Measurements from ENCODE around the gene FUS.

DNA sequence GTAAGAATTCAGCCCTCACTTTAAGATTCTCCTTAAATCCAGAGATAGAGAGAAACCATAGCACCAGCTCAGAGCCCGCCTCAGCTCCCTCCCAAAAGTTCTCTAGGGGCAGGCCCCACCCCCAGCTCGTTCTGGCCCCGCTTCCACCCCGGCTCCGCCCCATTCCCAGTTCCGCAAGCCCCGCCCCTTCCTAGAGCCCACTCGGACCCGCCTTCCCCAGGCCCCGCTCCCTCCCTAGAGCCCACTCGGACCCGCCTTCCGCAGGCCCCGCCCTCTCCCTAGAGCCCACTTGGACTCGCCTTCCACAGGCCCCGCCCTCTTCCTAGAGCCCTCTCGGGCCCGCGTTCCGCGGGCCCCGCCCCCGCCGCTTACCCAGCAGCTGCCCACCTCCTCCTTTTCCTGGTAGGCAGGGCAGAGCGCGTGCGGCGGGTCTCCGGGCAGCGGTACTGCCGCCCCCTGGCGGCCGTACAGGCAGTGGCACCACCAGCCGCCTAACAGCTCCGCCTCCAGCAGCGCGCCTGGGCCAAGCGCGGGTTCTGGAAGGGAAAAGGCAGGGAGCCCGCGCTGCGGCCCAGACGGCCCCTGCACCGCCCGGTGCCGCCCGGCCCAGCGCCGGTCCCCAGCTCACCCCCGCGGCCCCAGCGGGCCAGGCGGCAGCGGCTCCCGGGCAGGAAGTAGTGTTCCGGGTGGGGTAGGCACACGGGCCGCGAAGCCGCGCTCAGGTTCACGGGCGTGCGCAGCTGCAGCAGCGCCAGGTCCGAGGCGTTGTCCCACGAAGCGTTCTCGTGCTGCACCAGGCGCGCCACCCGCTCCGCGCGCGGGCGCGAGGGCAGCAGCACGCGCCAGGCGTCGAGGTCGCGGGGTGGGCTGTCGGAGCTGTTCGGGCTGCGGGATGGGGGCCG, 37.6 kb upstream of the FUS start:
- TF ChIP-seq GATA2 (IDR thresholded peaks at IDR 0.05; ENCODE audit: insufficient read depth, insufficient read length, low read depth, low read length) (no peak), EZH2 (IDR thresholded peaks at IDR 0.05; ENCODE audit: borderline replicate concordance, low read depth, low read length, severe bottlenecking) (no peak), POLR2A (IDR thresholded peaks at IDR 0.05; ENCODE audit: low read depth, low read length) (peak; percentile 29), FOS (IDR thresholded peaks at IDR 0.05; ENCODE audit: borderline replicate concordance, insufficient read depth, low read length) (no peak), MYC (IDR thresholded peaks at IDR 0.05; ENCODE audit: low read depth, low read length) (peak; percentile 5), POLR2AphosphoS5 (IDR thresholded peaks at IDR 0.05; ENCODE audit: insufficient read depth, low read depth, low read length) (peak; percentile 46)
- TF ChIP-seq, protein P1, sequence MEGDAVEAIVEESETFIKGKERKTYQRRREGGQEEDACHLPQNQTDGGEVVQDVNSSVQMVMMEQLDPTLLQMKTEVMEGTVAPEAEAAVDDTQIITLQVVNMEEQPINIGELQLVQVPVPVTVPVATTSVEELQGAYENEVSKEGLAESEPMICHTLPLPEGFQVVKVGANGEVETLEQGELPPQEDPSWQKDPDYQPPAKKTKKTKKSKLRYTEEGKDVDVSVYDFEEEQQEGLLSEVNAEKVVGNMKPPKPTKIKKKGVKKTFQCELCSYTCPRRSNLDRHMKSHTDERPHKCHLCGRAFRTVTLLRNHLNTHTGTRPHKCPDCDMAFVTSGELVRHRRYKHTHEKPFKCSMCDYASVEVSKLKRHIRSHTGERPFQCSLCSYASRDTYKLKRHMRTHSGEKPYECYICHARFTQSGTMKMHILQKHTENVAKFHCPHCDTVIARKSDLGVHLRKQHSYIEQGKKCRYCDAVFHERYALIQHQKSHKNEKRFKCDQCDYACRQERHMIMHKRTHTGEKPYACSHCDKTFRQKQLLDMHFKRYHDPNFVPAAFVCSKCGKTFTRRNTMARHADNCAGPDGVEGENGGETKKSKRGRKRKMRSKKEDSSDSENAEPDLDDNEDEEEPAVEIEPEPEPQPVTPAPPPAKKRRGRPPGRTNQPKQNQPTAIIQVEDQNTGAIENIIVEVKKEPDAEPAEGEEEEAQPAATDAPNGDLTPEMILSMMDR (IDR thresholded peaks at IDR 0.05; ENCODE audit: extremely low read depth in 1 of 2, insufficient read depth in 1 of 2, low read depth in 1 of 2, low read length in 2 of 2): peak; percentile 98 to 99
- TF ChIP-seq, protein P2, sequence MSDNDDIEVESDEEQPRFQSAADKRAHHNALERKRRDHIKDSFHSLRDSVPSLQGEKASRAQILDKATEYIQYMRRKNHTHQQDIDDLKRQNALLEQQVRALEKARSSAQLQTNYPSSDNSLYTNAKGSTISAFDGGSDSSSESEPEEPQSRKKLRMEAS (IDR thresholded peaks at IDR 0.05; ENCODE audit: insufficient read depth, insufficient read length): peak; percentile 71
